Measurements from ENCODE around the gene ANKRD53.

ANKRD53 gene

GRCh38 chr2:70965506-70965905, 12.9 kb upstream of the ANKRD53 start:
- Histone ChIP-seq H3K4me3 (ENCODE audit: insufficient read depth, low read length, poor library complexity, severe bottlenecking) (no peak overlapping the region), H4K20me1 (ENCODE audit: low read depth, low read length) (no peaks in the 10 kb centered on the region), H3K27ac (ENCODE audit: low read depth, low read length) (no peak overlapping the region), H3K36me3 (ENCODE audit: low read length) (no peaks in the 10 kb centered on the region), H3K27me3 (ENCODE audit: low read length) (no peaks in the 10 kb centered on the region), H3K9ac (ENCODE audit: low read length) (no peak overlapping the region), H3K9me2 (replicated peaks; ENCODE audit: insufficient read depth, low read length) (no peaks in the 10 kb centered on the region), H2AFZ (ENCODE audit: low read depth, low read length, severe bottlenecking) (no peak overlapping the region), H3K4me2 (ENCODE audit: low read depth, low read length, poor library complexity, severe bottlenecking) (peak overlapping the region; percentile 71), H3F3A (ENCODE audit: insufficient read depth) (no peaks in the 10 kb centered on the region), H3K79me2 (ENCODE audit: insufficient read depth, low read length) (no peaks in the 10 kb centered on the region), H3K9me3 (ENCODE audit: insufficient read depth, low read length) (no peaks in the 10 kb centered on the region)
- TF ChIP-seq CTCF (IDR thresholded peaks at IDR 0.05; ENCODE audit: insufficient read depth, low read length, poor library complexity, severe bottlenecking) (no peak), EZH2phosphoT487 (conservative IDR thresholded peaks at IDR 0.05; ENCODE audit: low read length) (no peak)

- H3K36me3 ChIP-seq (ENCODE audit: low read length): no peaks in the 10 kb centered on the region
- no peak overlapping the region for H3K27ac ChIP-seq (ENCODE audit: low read depth, low read length)
- H3K9me2 ChIP-seq (replicated peaks; ENCODE audit: insufficient read depth, low read length): no peaks in the 10 kb centered on the region
- H3K79me2 ChIP-seq (ENCODE audit: insufficient read depth, low read length): no peaks in the 10 kb centered on the region
- no peak for TF ChIP-seq EZH2phosphoT487 (conservative IDR thresholded peaks at IDR 0.05; ENCODE audit: low read length)
- no peak for TF ChIP-seq CTCF (IDR thresholded peaks at IDR 0.05; ENCODE audit: insufficient read depth, low read length, poor library complexity, severe bottlenecking)
- H3K27me3 ChIP-seq (ENCODE audit: low read length): no peaks in the 10 kb centered on the region
- H3F3A ChIP-seq (ENCODE audit: insufficient read depth): no peaks in the 10 kb centered on the region
- H3K4me3 ChIP-seq (ENCODE audit: insufficient read depth, low read length, poor library complexity, severe bottlenecking): no peak overlapping the region
- H3K9me3 ChIP-seq (ENCODE audit: insufficient read depth, low read length): no peaks in the 10 kb centered on the region
- no peak overlapping the region for H3K4me2 ChIP-seq (ENCODE audit: low read depth, low read length, poor library complexity, severe bottlenecking)
- H2AFZ ChIP-seq (ENCODE audit: low read depth, low read length, severe bottlenecking): no peak overlapping the region
- H3K9ac ChIP-seq (ENCODE audit: low read length): no peak overlapping the region
- no peaks in the 10 kb centered on the region for H4K20me1 ChIP-seq (ENCODE audit: low read depth, low read length)
Observed at GRCh38 chr2:70966681-70967080, 11.7 kb upstream of the ANKRD53 start.

- TF ChIP-seq CTCF (IDR thresholded peaks at IDR 0.05; ENCODE audit: insufficient read depth, low read length, poor library complexity, severe bottlenecking) (no peak), EZH2phosphoT487 (conservative IDR thresholded peaks at IDR 0.05; ENCODE audit: low read length) (no peak)
Observed at GRCh38 chr2:70967189-70967588, 11.2 kb upstream of the ANKRD53 start.

More at GRCh38 chr2:70967189-70967588, 11.2 kb upstream of the ANKRD53 start:
- Histone ChIP-seq H3K36me3 (ENCODE audit: low read length) (no peaks in the 10 kb centered on the region), H3K9me2 (replicated peaks; ENCODE audit: insufficient read depth, low read length) (no peaks in the 10 kb centered on the region), H3F3A (ENCODE audit: insufficient read depth) (no peaks in the 10 kb centered on the region), H3K9ac (ENCODE audit: low read length) (no peak overlapping the region), H3K9me3 (ENCODE audit: insufficient read depth, low read length) (no peaks in the 10 kb centered on the region), H3K79me2 (ENCODE audit: insufficient read depth, low read length) (no peaks in the 10 kb centered on the region), H2AFZ (ENCODE audit: low read depth, low read length, severe bottlenecking) (no peak overlapping the region), H4K20me1 (ENCODE audit: low read depth, low read length) (no peaks in the 10 kb centered on the region), H3K27me3 (ENCODE audit: low read length) (no peaks in the 10 kb centered on the region), H3K4me2 (ENCODE audit: low read depth, low read length, poor library complexity, severe bottlenecking) (no peak overlapping the region), H3K4me3 (ENCODE audit: insufficient read depth, low read length, poor library complexity, severe bottlenecking) (no peak overlapping the region), H3K27ac (ENCODE audit: low read depth, low read length) (no peak overlapping the region)
